ENCODE results near the gene DIP2C.
"Not testable (repeated sequence)": the region's sequence is repeated elsewhere in the genome, so short reads cannot be mapped to it uniquely, and the experiment has no call there.

The DIP2C gene

DNA sequence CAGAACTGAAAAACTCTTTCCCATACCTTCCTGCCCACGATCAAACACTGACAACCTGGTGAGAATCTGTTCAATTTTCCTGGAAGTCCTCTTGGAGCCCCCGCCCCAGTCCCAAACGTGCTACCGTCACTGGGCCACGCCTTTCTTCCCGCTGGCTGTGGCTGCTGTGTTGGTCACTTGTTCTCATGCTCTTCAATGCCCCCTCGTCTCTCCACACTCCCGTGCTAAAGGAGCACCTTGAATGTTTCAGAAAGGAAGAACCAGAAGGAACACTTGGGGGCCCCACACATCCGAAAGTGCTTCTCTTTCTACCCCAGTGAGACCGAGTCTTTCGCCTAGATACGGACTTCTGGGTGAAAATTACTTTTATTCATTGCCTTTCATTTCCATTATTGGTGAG, 215.1 kb downstream of the DIP2C start:
- DNase-seq, result no peak

DNA sequence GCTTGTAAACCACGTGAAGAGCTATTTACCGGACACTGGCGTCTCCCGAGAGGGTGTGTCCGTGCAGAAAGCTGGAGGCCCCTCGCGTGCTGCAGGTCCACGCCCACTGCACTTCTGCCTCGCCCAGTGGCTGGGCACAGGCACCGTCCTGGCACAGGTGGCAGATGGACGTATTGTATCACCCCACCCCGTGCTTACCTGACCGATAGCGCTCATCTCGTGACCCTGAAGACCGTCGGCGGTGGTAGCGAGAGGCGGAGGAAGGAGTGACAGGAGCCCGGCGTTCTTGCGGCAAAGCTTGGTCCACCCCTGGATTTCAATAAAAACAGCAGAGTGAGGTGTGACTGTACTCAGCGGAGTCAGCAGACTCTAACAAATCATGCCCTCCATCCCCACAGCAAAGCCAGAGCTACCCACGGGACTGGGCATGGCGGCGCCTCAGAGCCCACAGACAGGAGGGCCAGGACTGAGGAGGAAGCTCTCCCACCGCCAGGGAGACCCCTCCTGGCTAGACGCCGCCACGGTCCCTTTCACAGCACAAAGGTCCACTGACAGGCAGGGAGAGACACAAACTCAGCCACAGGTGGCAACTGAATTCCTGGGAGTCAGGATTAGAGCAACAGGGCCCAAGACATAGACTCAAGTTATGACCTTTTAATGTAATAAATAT, 217.1 kb downstream of the DIP2C start:
- no peak for DNase-seq

GRCh38 chr10:470339-471003, 219.0 kb downstream of the DIP2C start:
- no peak for DNase-seq

DNA sequence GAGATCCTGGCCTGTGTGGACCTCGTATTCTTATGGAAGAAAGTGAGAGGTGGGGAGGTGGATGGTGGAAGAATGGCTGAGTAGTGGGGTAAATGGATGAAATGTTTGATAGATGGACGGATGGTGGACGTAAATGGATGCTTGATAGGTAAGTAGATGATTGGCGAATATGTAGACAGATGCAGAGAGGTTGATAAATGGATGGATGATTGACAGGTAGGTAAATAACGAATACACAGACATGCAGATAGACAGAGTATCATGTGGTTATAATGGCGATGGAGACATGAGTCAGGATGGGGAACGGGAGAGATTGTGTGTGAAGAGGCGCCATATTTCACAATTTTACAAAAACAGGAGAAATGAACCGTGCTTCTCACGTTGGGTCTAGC, 219.5 kb downstream of the DIP2C start:
- no peak for DNase-seq

DNA sequence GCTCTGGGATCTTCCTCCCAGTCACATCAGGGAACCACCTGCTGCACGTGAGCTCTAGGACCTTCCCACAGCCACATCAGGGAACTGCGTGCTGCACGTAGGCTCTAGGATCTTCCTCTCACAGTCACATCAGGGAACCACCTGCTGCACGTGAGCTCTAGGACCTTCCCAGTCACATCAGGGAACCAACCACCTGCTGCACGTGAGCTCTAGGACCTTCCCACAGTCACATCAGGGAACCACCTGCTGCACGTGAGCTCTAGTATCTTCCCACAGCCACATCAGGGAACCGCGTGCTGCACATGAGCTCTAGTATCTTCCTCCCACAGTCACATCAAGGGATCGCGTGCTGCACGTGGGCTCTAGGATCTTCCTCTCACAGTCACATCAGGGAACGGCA, 229.7 kb downstream of the DIP2C start:
- no peak for DNase-seq

GRCh38 chr10:458421-458851, 231.0 kb downstream of the DIP2C start:
- no peak for DNase-seq

GRCh38 chr10:456486-456885, 233.0 kb downstream of the DIP2C start:
- no peak for DNase-seq

GRCh38 chr10:454860-455259, 234.6 kb downstream of the DIP2C start:
- DNase-seq, result peak; percentile 84

GRCh38 chr10:453647-454046, 235.8 kb downstream of the DIP2C start:
- DNase-seq, result no peak

DNA sequence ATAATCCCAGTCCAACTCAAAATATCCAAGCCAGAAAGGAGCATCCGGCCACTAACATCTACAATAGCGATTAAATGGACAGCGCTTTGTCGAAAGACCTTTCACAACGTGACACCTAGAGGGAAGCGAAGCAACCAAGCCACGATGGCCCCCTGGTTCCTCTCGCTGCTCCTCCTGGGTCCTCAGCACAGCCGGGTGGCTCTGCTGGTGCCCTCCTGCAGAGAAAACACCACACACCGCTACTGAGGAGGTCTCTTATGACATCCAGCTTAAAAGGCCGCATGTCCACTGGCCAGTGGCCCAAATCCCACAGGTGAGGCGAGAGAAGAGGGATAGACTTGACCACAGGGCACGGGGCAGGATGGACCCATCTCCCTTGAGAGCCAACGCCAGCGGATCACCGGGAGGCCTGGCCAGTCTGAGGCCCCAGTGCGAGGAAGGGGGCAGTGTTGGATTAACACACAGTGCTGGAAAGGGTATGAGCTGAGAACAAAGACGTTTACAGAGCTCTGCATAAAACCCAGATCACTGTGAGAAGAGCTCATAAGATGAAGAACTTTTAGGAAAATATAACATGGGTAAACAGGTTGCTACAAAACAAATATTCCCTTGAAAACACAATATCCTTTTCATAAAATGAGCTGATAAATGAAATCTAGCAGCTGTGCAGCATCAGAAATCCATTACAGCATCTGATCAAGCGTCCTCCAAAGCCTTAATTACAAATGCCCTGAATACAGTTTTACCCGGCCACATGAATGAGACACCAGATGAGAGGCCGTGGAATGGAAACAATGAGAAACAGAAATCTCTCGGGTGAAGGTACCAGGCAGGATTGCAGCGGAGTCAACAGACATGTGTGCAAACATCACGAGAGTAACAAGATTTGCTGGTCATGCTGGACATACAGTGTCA, 236.7 kb downstream of the DIP2C start:
- no peak for DNase-seq

GRCh38 chr10:451856-452255, 237.6 kb downstream of the DIP2C start:
- DNase-seq, result no peak

- DNase-seq, result no peak
Observed at GRCh38 chr10:451021-451471, 238.4 kb downstream of the DIP2C start.

DNA sequence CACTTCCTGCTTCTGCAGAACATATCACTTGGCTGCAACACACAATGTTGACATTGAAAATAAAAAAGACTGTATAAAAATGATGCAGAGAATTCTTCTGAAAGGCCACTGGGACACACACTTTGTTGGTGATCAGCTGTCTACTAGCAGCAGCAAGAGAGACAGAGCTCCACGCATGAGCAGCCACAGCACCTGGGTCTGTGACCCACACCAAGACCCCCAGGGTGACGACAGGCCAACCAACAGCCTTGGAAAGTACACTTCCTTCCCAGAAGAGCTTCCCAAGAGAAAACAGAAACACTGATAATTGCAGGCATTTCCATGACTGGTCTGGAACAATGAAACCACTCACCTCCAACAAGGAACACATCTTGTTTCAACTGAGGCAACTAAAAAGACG, 239.0 kb downstream of the DIP2C start:
- no peak for DNase-seq

- not testable (repeated sequence) for DNase-seq
Observed at GRCh38 chr10:449331-449730, 240.1 kb downstream of the DIP2C start.

GRCh38 chr10:443459-443858, 246.0 kb downstream of the DIP2C start:
- DNase-seq, result no peak

DNA sequence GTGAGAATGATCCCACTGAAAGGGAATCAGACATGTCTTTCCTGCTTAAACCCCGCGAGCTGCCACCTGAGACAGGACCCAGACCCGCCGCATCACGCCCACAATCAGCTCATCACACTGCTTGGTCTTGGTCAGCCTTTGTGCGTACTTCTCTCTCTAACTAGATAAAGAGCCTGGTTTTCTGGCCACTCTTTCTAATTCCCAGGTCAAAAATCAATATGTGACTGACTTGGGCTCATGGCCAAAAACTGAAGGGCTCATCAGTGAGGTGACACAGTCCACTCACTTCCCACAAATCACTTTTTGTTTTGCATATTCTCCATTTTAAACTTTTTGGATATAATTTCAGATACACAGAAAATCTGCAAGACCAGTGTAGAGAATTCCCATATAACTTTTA, 247.3 kb downstream of the DIP2C start:
- DNase-seq, result no peak

DNA sequence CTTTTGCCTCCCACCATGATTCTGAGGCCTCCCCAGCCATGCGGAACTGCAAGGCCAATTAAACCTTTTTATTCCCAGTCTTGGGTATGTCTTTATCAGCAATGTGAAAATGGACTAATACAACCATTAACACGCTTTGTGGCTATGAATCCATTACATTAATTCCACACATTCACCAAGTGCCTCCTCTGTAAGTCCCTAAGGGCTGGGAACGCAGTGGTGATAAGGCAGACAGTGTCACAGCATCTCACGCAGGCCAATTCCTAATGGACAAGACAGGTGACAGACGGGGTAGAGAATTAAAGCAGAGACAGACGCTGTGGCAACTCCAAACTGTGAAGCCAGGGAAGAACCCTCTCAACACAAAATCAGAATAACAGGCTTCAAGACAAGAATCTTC, 247.8 kb downstream of the DIP2C start:
- DNase-seq, result no peak

- DNase-seq, result no peak
Observed at GRCh38 chr10:440127-440526, 249.3 kb downstream of the DIP2C start.

GRCh38 chr10:437698-438490, 251.6 kb downstream of the DIP2C start:
- no peak for DNase-seq

DNA sequence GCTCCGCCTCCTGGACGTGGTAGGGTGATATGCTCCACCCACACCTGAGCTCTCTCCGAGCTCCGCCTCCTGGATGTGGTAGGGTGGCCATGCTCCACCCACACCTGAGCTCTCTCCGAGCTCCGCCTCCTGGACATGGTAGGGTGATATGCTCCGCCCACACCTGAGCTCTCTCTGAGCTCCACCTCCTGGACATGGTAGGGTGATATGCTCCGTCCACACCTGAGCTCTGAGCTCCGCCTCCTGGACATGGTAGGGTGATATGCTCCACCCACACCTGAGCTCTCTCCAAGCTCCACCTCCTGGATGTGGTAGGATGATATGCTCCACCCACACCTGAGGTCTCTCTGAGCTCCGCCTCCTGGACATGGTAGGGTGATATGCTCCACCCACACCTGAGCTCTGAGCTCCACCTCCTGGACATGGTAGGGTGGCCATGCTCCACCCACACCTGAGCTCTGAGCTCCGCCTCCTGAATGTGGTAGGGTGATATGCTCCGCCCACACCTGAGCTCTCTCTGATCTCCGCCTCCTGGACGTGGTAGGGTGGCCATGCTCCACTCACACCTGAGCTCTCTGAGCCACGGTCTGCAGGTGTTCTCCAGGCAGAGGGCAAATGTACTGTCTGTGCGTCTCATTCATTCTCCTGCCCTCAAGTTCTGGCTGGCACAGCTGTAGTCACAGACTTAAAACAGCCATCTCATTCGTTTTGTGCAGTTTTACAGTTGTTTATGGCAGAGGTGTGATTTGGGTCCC, 252.4 kb downstream of the DIP2C start:
- DNase-seq, result no peak

- DNase-seq, result no peak
Observed at GRCh38 chr10:436013-436697, 253.3 kb downstream of the DIP2C start.

All from NCI-H226 (cell line).